Fibroblast of villous mesenchyme (primary cell): ENCODE data around the gene POLR2L. TPM values are rescaled to one million over a fixed set of nuclear protein-coding genes. Genes with fewer than 3 reads are reported as not detected.

ENCODE experiments used
- DNase-seq: peaks from one replicate; pipeline ENCODE4 v3.0.0-alpha.2; 2010; ENCODE audit warnings: low read depth
- H3K4me3 ChIP-seq: 2 replicates; pipeline ENCODE4 v1.5.1; 2011; ENCODE audit warnings: low read depth, mild to moderate bottlenecking, low read length
- total RNA-seq: library from RNA; depleted of rRNA; stranded (reverse); fragments of >200 nt; gene quantifications from 2 replicates; pipeline ENCODE4 v1.2.3, GENCODE V29; 2012
- TF ChIP-seq, protein P1 (sequence below): IDR thresholded peaks from 2 replicates; pipeline ENCODE4 v1.5.1; 2012; ENCODE audit warnings: low read depth, mild to moderate bottlenecking, low read length; ENCODE audit not compliant: insufficient read depth

The POLR2L gene
- total RNA-seq, 1 donor, result 92.4 TPM

DNA sequence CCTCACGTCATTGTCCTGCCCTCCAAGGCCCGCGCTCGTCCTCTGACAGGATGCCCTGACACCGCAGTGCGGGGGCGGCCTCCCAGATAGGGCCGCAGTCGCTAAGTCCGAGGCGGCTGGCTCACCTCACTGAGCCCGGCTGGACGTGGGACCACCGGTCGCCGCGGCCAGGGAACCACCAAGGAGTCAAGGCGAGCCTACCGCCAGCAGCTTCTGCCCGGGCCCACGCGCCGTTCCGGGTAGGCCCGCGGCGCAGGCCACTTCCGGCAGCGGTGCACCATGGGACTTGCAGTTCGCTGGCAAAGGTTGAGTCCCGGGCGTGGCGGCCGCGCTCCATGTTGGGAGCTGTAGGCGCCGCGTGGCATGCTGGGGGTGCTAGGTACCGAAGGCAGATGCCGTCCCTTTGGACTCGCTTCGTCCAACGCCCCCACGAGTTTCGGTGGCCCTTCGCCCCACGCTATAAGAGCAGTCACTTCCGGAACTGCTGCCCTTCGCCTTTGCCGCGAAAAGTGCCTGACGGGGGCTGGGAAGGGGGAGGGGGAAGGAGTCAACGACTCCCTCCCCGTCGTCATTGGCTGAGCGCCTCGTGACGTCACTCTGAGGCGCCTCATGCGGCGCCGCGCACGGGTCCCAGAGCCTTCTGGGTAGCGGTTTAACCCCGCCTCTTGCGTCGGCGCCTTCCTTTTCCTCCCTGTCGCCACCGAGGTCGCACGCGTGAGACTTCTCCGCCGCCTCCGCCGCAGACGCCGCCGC lies 32.9 kb downstream of the POLR2L start, which contains the start of gene RPLP2:
RPLP2 (plus strand) TSS at position 681 of the 753 bp plus-strand sequence. CDS start 268 bp downstream, outside the sequence.
- peak; percentile 97 for DNase-seq
- peak within 1 kb of the TSS; percentile 92 for H3K4me3 ChIP-seq
- TF ChIP-seq, protein P1, sequence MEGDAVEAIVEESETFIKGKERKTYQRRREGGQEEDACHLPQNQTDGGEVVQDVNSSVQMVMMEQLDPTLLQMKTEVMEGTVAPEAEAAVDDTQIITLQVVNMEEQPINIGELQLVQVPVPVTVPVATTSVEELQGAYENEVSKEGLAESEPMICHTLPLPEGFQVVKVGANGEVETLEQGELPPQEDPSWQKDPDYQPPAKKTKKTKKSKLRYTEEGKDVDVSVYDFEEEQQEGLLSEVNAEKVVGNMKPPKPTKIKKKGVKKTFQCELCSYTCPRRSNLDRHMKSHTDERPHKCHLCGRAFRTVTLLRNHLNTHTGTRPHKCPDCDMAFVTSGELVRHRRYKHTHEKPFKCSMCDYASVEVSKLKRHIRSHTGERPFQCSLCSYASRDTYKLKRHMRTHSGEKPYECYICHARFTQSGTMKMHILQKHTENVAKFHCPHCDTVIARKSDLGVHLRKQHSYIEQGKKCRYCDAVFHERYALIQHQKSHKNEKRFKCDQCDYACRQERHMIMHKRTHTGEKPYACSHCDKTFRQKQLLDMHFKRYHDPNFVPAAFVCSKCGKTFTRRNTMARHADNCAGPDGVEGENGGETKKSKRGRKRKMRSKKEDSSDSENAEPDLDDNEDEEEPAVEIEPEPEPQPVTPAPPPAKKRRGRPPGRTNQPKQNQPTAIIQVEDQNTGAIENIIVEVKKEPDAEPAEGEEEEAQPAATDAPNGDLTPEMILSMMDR, result no peak

DNA sequence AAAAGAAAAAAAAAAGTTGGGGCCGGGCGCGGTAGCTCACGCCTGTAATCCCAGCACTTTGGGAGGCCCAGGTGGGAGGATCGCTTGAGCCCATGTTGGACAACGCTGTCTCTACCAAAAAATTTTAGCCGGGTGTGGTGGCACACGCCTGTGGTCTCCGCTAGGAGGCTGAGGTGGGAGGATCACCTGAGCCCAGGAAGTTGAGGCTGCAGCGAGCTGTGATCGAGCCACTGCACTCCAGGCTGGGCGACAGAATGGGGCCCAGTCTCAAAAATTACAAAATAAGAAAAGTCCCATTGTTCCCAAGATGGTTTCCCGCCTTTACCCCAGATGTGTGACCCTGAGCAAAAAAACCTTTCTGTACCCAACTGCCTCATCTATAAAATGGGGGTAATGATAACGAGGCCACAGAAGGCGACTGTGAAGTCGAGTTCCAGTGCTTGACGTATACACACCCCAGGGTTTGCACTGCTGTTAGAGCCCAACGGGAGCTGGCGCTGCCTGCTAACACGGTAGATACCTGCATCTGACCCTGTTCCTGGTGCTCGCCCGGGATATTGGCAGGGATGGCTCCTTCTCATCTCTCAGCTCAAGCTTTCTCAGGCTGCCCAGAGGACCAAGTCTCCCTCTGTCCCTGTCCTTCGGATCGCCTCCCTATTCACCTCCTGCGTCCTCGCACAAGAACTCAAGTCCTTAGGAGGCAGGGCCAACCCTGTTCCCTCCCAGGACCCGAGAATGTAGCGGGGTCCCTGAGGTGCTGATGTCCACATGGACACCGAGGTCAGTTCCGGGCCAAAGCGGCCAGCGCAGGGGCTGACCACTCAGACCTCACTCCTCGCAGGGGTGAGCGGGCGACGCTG lies 33.7 kb downstream of the POLR2L start:
- TF ChIP-seq, protein P1, result no peak
- peak overlapping the region; percentile 92 for H3K4me3 ChIP-seq
- DNase-seq, result peak; percentile 27

DNA sequence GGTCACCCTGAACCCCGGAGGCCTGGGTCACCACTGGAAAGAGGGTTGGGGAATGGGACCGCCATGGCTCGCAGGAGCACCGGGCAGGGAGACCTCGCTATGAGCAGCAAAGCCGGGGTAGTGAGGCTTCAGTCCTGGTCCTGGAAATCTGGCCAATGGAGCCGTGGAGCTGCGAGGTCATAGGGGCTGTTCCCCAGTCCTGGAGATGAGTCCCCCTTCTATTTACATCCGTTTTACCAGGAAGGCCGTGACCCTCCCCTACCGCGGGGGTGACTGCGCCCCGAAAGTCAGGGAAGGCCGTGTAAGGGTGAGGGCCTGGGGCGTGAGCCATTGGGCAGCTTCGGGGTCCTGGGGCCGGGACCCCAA lies 37.7 kb downstream of the POLR2L start:
- H3K4me3 ChIP-seq, result peak overlapping the region; percentile 68
- DNase-seq, result no peak
- TF ChIP-seq, protein P1, result no peak

DNA sequence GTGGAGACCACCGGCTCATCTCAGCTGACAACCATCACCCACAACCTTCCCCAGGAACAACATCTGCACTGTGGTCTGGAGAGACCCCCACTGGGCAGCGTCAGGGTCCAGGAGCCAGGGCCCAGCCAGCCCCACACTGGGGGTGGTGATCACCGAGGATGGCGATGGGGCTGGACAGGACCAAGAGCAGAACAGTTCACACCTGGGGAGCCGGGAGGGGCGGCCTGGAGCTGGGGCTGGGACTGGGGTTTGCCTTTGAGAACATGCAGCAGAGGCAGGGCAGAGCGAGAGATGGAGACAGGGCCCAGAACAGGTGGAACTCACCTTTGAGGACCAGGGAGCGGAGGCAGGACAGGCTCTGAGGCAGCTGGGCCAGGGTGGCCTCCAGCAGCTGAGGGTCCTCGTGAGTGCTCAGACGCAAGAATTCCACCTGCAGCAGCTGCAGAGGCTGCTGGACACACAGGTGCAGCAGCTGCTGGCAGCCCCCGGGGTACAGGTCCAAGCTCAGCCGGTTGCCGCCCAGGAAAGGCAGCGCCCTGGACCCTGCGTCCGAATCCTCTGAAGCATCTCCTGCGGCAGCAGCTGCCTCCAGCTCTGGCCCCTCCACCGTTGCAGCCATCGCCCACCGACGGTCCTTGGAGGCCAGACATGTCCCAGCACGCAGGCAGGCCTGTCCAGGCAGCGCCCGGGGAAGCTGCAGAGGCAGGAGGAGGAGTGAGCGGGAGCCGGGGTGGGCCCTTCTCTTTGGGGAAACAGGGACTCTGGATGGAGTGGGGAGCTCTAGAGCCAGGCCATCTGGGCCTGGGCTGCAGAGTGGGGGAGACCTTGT lies 38.3 kb downstream of the POLR2L start:
- TF ChIP-seq, protein P1, result no peak
- no peak for DNase-seq

DNA sequence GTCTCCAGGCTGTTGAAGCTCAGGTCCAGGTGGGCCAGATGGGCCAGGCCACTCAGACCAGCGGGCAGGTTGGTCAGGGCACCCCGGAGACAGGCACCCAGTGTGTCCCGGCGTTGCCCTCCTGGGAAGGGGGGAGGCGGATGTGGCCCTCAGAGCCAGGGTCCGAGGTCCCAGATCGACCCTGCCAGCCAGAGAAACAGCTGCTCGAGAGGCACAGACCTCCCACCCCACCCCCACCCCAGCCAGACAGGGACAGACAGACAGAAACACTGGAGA lies 38.9 kb downstream of the POLR2L start:
- TF ChIP-seq, protein P1, result no peak
- peak overlapping the region; percentile 68 for H3K4me3 ChIP-seq
- no peak for DNase-seq

More for the DNA sequence above, 38.3 kb downstream of the POLR2L start:
- peak overlapping the region; percentile 68 for H3K4me3 ChIP-seq

DNA sequence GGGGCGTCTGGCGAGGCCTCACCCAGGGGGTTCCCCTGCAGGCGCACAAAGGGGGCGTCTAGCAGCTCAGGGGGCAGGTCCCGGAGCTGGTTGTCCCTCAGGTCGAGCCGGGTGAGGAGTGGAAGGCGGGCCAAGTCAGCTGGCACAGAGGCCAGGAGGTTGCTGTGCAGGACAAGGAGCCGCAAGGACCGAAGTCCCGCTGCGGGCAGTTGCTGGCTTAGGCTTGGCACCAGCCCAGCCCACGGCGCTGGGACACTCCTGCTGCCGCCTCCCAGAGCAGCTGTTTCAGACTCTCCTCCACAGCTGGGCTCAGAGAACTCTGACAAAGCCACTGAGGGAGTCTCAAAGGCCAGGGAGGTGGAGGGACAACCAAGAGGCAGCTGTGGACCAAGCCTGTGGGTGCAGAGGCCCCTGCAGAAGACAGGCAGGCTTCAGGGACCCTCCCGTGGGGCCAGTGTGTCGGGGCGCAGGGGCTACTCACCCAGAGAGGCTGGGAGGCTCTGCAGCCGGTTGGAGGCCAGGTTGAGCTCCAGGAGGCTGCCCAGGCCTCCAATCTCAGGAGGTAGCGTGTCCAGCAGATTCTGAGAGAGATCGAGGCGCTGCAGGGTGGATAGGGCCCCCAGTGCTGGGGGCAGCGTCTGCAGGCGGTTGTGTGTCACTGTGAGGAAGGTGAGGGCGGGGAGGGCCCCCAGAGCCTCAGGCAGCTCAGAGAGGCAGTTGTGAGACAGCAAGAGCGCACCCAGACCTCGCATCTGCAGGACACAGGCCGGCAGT lies 39.4 kb downstream of the POLR2L start:
- no peak for DNase-seq
- no peak overlapping the region for H3K4me3 ChIP-seq
- TF ChIP-seq, protein P1, result no peak
